GM08714 (cell line): ENCODE measurements around the gene ALDH8A1.
"Not testable (repeated sequence)": the region's sequence is repeated elsewhere in the genome, so short reads cannot be mapped to it uniquely, and the experiment has no call there.

Experiments
- H3K4me3 ChIP-seq: fragments of 200-500 bp; sonication (Bioruptor generic); 2 replicates; pipeline ENCODE4 v1.5.1; 2014; ENCODE audit warnings: mild to moderate bottlenecking, low read length, inconsistent platforms
- ZNF274 ChIP-seq: IDR thresholded peaks from 2 replicates; pipeline ENCODE4 v1.6.1; 2012; ENCODE audit warnings: mild to moderate bottlenecking, low read depth, low read length

Gene ALDH8A1

GRCh38 chr6:134910593-134910935 lies 39.3 kb downstream of the ALDH8A1 start:
- no peak overlapping the region for H3K4me3 ChIP-seq
- TF ChIP-seq ZNF274 = no peak

GRCh38 chr6:134909701-134910592 lies 40.0 kb downstream of the ALDH8A1 start:
- TF ChIP-seq ZNF274 = no peak
- H3K4me3 ChIP-seq = no peak overlapping the region

- no peak overlapping the region for H3K4me3 ChIP-seq
These were observed 40.9 kb downstream of the ALDH8A1 start for GRCh38 chr6:134908906-134909516.

GRCh38 chr6:134904731-134905130 lies 45.2 kb downstream of the ALDH8A1 start:
- not testable (repeated sequence) for H3K4me3 ChIP-seq

More at GRCh38 chr6:134908906-134909516, 40.9 kb downstream of the ALDH8A1 start:
- TF ChIP-seq ZNF274 = no peak

GRCh38 chr6:134903448-134903847 lies 46.5 kb downstream of the ALDH8A1 start:
- H3K4me3 ChIP-seq = no peak overlapping the region
- TF ChIP-seq ZNF274 = no peak

- H3K4me3 ChIP-seq = no peak overlapping the region
- no peak for TF ChIP-seq ZNF274
These were observed 47.0 kb downstream of the ALDH8A1 start for GRCh38 chr6:134902936-134903335.

- no peak overlapping the region for H3K4me3 ChIP-seq
- TF ChIP-seq ZNF274 = no peak
These were observed 47.6 kb downstream of the ALDH8A1 start for GRCh38 chr6:134902074-134902861.

GRCh38 chr6:134898575-134898974 lies 51.3 kb downstream of the ALDH8A1 start:
- no peak overlapping the region for H3K4me3 ChIP-seq
- TF ChIP-seq ZNF274 = no peak

- H3K4me3 ChIP-seq = not testable (repeated sequence)
These were observed 51.7 kb downstream of the ALDH8A1 start for GRCh38 chr6:134898166-134898565.

GRCh38 chr6:134896910-134897309 lies 53.0 kb downstream of the ALDH8A1 start:
- no peak overlapping the region for H3K4me3 ChIP-seq
- no peak for TF ChIP-seq ZNF274

- H3K4me3 ChIP-seq = no peak overlapping the region
- TF ChIP-seq ZNF274 = no peak
These were observed 55.1 kb downstream of the ALDH8A1 start for GRCh38 chr6:134894800-134895199.

- no peak for TF ChIP-seq ZNF274
- no peak overlapping the region for H3K4me3 ChIP-seq
These were observed 57.5 kb downstream of the ALDH8A1 start for GRCh38 chr6:134892362-134892761.

GRCh38 chr6:134891633-134892032 lies 58.3 kb downstream of the ALDH8A1 start:
- no peak for TF ChIP-seq ZNF274
- no peak overlapping the region for H3K4me3 ChIP-seq

- no peak for TF ChIP-seq ZNF274
- H3K4me3 ChIP-seq = no peak overlapping the region
These were observed 61.6 kb downstream of the ALDH8A1 start for GRCh38 chr6:134888316-134888715.

GRCh38 chr6:134884752-134885151 lies 65.1 kb downstream of the ALDH8A1 start:
- H3K4me3 ChIP-seq = no peak overlapping the region
- no peak for TF ChIP-seq ZNF274
